SIG-M5 (cell line): ENCODE data around the gene CLASP1.
A peak's percentile ranks its signal among the peaks of the same experiment; 100 is the strongest.

Source experiments
- DNase-seq: peaks from one replicate; lab custom pipeline; 2025; lab: John Stamatoyannopoulos, UW

The CLASP1 gene

DNA sequence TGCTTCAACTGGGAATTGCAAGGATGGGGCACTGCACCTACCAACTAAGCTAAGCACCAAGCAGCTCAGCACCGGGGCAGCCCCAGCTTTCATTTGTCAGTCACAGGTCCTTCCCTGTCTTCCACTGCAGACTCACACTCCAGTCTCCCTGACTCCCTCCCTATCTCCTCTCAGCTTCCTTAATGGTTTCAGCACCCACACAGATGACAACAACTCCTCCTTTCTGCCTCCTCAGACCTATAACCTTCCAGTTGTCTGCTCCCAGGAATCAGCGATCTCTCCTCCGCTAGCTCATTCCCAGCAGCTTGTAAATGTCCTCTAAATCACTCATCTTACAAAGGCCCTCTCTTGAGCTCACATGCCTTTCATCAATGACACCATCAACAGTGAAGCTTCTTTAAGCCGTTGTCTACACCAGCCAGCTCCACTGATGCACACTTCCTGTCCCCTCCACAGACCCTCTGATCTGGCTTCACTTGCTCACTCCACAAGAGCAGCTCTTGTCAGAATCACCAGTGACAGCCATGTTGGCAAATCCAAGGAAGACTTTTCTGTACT, 32.1 kb downstream of the CLASP1 start:
- DNase-seq = no peak

DNA sequence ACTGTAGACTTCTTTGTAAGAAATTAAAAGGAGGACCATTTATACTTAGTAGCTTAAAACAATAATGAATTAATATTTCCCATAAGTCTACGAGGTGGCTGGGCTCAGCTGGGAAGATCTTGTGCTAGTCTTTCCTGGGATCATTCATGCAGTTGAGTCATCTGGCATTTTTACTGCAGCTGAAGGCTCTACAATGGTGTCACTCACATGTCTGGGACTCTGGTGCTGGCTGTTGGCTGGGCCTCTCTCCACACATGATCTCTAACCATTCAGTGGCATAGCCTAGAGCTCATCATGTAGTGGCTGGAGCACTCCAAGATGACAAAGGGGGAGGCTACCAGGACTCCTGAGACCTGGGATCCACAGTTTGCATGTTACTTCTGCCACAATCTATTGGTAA, 35.5 kb downstream of the CLASP1 start:
- no peak for DNase-seq

DNA sequence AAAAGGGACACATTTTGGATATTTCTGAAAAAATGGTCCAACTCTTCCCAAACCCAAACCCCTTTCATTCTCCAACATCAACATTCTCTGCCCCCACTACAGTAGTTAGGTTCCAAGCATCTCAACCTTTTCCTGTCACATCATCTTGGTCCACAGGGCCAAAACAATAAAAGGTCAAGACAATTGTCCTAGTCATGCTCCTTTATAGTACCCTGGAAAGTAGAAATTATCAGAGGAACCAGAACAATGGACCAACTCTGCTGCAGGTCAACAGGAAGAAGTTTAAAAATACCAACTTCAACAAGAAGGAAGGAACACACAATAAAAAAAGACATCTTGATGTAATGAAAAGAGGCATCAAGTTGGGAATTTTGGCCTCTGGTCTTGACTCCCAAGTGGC, 36.1 kb downstream of the CLASP1 start:
- DNase-seq = no peak

DNA sequence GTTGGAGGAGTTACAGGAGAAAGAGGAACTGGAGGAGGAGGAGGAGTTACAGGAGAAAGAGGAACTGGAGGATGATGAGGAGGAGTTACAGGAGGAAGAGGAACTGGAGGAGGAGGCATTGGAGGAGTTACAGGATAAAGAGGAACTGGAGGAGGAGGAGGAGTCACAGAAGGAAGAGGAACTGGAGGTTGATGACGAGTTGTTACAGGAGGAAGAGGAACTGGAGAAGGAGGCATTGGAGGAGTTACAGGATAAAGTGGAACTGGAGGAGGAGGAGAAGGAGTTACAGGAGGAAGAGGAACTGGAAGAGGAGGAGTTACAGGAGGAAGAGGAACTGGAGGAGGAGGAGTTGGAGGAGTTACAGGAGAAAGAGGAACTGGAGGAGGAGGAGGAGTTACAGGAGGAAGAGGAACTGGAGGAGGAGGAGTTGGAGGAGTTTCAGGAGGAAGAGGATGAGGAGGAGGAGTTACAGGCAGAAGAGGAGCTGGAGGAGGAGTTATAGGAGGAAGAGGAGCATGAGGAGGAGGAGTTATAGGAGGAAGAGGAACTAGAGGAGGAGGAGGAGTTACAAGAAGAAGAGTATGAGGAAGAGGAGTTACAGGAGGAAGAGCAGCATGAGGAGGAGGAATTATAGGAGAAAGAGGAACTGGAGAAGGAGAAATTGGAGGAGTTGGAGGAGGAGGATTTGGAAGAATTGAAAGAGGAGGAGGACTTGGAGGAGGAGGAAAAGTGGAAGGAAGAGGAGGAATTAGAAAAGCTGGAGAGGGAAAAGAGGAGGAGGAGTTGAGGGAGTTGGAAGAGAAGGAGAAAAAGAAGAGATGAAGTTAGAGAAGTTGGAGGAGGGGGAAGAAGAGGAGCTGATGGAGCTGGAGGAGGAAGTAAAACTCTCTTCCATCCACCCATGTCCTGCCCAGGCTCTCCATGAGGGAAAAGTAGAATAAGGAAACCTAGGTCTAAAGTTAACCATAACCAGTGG, 37.2 kb downstream of the CLASP1 start:
- peak; percentile 93 for DNase-seq

DNA sequence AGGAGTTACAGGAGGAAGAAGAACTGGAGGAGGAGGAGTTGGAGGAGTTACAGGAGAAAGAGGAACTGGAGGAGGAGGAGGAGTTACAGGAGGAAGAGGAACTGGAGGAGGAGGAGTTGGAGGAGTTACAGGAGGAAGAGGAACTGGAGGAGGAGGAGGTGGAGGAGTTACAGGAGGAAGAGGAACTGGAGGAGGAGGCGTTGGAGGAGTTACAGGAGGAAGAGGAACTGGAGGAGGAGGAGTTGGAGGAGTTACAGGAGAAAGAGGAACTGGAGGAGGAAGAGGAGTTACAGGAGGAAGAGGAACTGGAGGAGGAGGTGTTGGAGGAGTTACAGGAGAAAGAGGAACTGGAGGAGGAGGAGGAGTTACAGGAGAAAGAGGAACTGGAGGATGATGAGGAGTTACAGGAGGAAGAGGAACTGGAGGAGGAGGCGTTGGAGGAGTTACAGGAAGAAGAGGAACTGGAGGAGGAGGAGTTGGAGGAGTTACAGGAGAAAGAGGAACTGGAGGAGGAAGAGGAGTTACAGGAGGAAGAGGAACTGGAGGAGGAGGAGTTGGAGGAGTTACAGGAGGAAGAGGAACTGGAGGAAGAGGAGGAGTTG, 38.1 kb downstream of the CLASP1 start:
- peak; percentile 59 for DNase-seq

DNA sequence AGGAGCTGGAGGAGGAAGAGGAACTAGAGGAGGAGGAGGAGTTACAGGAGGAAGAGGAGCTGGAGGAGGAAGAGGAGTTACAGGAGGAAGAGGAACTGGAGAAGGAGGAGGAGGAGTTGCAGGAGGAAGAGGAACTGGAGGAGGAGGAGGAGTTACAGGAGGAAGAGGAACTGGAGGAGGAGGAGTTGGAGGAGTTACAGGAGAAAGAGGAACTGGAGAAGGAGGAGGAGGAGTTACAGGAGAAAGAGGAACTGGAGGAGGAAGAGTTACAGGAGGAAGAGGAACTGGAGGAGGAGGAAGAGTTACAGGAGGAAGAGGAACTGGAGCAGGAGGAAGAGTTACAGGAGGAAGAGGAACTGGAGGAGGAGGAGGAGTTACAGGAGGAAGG, 38.8 kb downstream of the CLASP1 start:
- peak; percentile 43 for DNase-seq

DNA sequence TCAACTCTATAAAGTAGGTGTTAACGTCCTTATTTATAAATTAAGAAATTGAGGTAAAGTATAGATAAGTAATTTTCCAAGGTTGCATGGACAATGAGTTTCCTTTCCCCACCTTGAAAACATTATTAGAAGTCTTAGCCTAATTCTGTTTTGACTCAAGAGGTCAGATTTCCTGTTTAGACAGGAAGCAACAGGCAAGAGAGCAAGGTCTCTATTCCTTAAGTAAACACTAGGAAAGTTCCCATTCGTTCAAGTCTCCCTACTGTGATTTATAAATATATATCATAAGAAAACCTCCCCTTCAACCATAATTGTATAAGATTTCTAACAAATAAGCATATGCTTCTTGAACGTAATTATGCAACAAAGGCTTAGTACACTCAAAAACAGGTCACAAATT, 40.3 kb downstream of the CLASP1 start:
- DNase-seq = no peak

DNA sequence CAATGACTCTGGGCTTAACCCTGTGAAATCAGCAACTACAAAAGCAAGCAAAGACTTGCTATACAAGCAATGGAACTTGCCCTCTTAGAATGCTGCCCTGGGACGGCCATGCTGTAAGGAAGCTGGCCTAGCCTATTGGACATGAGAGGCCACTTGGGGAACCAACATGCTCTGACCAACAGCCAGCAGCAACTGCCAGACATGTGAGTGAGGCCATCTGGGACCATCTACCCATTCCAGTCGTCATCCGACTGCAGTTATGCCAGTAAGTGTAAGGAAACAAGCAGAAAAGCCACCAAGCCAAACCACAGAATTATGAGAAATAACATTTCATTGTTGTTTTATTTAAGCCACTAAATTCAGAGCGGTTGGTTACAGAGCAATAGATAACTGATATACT, 40.9 kb downstream of the CLASP1 start:
- DNase-seq = no peak

DNA sequence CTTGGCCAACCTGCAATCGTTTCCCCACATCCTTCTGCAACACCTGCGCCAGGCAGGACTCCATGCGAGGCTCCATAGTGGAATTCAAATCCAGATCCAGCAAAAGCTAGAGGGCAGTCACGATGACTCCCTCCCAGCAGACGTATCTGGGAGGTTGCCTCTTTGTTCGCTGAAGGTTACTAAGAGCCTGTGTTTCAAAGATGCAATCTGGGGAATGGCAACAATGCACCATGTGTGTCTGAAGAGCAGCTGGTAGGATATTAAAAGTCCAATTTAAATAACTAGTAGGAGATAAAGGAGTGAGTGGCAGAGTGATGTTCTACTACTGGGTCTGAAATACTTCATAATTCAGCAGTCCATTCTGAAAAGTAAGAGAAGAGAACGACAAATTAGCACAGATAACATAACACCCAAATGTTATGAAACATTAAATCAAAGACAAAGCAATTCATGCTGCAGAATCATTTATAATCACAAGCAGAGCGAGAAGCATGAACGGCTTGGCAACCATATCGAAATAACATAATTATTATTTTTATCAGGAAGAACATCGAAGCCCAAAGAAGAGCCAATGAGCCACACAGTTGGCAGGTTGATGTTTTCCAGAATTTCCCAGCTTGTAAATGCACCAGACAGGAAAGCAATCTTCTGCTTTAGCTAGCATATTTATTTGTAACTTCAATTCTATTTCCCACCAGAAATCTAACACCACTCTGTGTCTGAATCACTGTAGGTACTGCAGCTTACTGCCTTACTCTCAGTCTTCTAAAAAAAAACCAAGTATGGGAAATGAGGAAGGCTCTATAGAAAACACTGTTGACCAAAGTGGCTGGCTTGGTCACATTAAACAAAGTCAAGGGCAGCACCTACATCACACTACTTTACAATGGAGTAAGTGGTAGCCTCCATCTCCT, 43.2 kb downstream of the CLASP1 start:
- no peak for DNase-seq

DNA sequence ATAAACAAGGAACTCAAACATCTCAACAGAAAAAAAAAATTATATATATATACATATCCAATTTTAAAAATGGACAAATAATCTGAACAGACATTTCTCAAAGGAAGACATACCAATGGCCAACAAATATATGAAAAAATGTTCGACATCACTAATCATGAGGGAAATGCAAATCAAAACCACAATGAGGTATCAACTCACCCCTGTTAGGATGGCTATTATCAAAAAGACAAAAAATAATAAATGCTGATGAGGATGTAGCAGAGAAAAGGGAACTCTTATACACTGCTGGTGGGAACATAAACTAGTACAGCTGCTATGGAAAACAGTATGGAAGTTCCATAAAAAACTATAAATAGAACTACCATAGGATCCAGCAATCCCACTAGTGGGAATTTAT, 46.1 kb downstream of the CLASP1 start:
- no peak for DNase-seq

DNA sequence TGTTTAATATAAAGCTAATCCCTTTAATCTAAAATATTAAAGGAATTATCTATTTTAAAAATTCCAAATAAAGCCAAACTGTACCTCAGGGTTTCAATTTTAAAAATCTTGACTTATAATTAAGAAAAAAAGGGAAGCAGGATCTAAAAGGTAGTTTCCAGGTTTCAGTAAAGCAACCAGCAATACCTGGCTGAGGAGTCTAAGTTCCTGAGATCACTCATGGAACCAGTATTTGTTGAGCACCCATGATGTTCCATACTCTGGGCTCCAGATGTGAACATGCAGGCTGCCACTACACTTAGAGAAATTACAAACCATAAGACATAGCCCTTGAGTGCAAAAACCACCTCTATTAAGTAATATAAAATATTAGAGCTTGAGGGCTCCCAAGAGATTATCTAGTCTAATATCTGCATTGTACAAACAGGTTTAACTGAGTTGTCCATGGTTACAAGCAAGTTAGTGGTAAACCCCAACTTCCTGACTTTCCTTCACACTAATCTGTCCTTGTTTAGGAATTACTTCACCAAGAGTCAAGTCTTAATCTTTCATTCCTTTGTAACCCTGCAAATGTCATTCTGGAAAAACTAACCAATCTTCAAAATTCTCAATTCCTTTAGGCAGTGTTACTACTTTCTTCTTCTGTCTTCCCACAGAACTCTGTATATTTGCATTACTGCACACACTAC, 49.2 kb downstream of the CLASP1 start:
- DNase-seq = no peak

DNA sequence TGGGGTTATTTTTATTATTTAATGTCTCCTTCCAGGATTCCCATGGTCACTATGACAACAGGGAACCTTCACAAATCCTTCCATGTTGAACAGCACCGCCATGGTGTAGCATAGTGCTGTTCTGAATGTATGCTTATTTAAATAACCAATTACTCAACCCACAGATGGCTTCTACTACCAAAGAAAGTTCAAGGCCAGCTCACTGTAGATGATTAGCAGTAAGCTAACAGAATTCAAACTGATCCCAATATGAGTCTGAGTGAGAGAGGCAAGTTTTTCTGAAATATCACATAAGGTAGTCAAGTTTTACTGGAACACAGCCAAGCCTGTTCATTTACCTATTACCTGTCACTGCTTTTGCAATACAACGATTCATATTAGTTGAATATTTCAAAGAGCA, 51.2 kb downstream of the CLASP1 start:
- no peak for DNase-seq

DNA sequence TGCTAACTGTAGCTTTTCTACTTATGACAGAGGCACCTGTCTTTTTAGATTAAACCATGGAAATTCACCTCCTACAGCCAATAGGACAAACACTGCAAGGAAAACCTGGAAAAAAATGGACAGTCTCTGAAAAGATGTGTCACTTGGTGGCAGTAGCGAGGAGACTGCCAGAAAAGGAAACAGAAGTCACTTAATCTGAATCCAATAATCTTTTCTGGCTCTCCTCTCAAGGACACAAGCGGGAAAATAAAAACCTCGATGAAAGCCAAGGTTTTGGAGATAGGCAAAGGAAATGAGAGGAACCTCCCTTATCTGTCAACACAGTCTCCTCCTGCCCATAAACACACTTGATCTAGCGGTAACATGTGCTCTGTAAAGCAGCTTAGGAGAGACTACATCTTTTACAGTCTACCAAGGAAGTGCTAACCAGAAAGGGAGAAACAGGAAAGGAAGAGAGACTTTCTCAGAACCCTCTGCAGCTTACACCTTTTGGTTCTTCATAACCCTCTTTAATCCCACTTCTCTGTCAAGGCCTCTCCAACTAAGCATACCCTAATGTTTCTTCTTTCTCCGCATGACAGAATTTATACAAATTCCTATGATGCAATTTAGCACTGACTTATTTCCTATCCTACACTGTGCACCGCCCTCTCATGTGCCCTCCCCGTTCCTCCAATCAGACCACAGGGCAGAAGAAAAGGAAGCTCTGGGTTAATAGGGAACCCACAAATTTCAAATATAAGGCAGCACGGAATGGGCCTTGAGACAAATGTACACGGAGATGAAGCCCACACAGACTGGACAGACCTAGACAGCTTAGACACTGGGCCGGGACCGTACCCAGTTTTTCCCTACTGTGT, 52.8 kb downstream of the CLASP1 start:
- DNase-seq = peak; percentile 77

DNA sequence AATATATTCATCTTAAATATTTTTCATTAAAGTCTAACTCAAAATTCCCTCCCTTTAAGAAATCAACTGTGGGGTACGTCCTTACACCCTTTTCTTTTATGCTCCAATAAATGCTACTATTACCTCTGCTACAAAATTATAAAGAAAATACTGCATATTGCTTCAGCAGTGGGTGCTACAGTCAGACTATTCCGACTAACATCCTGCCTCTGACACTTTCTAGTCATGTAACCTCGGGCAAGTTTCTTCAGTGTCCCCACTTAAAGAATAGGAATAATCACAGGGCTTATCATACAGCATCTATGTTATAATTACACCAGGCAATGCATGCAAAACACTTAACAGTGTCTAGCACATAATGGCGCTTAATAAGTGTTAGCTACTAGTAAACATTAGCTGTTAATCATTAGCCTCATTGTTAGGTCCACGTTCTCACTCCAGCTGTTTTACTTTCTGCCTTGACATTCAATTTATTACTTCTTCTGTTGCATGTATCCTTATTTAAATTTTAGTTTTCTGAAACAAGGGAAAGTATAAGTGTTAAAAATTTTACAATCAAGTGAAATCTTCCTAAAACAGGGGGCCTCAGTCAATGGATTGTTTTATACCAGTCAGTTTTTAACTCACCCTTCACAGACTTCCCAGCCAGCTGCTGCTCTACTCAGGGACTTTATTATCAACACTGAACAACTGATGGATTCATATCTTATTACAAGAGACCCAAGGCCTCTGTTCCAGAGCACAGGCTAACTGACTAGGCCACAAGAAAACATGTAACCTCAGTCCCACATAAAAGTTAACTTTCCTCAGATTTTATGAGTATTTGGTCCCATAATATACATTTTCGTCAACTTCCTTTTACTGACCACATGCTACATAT, 54.0 kb downstream of the CLASP1 start:
- no peak for DNase-seq

DNA sequence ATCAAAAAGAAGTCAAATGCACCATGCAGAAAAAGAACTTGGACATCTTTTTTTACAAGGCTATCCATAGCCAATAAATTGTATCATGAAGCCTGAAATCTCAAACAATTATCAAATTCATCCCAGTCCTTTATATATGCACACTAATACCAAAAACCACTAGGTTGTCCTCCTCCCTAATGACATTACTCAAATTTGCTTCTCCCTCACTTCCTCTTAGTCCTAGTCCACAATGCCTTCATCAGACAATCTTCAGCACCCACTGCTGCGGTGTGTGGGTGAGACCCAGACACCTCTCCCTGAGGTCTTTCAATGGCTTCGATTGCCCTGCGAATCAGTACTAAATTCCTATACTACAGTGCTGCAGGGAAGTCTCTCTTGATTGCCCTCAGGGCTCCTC, 58.1 kb downstream of the CLASP1 start:
- no peak for DNase-seq

DNA sequence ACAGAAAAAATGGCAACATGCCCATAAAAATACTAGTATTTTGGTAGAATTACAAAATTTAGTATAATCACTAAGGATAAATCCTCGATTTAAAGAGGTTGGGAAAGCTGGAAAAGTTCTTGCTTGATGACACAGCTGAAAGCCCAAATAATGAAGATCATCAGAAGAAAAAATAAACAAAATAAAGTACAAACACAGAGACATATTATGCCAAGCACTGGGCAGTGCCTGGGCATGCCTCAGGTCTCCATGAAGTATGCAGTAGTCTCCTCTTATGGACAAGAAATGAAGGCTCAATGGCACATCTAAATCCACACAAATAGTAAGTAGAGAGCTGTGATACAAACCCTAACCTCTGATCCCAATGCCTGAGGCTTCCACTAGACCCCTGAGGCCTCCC, 60.9 kb downstream of the CLASP1 start:
- no peak for DNase-seq

DNA sequence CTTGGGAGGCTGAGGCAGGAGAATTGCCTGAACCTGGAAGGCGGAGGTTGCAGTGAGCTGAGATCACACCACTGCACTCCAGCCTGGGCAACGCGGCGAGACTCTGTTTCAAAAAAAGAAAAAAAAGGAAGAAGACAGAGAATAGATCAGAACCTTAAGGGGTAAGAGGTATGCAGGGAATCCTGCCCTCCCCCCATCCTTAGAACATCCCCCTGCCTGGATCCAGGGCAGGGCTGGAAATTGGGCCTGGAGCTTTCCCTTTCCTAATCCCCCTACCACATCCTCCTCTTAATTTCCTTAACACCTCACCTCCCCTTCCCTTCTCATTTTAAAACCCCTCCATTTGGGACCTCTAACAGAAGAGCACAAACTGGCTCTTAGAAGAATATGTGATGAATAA, 62.1 kb downstream of the CLASP1 start:
- DNase-seq = no peak

DNA sequence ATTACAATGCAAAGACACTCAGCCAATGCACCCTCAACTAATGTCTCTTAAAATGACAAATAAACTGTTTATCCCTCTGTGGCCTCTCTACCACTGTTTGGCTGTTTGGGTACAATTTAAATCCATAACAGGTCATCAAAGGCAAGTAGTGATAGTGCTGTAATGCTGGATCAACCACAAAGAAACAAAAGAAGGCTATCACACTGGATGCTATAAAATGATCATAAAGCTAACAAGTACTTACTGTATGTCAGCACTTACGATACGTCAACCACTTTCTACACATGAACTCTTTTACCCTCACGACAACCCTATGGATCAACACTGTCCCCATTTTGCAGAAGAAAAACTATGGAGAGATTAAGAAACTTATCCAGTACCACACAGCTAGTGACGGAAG, 64.5 kb downstream of the CLASP1 start:
- no peak for DNase-seq

DNA sequence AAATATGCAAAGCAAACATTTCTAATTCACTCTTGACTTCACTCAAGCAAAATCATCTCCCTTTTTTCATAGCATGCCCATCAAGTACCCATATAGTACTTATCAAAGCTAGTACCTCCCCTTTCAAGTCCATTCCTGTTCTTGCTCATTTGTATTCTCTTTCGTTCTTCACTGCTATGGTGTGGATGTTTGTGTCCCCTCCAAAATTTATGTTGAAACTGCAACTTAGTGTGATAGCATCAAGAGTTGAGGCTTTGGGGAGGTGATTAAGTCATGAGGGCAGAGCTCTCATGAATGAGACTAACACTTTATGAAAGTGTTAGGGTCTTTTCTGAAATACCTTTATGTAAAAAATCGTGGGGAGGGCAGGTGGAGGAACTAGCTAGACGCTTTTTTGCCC, 65.7 kb downstream of the CLASP1 start:
- no peak for DNase-seq

DNA sequence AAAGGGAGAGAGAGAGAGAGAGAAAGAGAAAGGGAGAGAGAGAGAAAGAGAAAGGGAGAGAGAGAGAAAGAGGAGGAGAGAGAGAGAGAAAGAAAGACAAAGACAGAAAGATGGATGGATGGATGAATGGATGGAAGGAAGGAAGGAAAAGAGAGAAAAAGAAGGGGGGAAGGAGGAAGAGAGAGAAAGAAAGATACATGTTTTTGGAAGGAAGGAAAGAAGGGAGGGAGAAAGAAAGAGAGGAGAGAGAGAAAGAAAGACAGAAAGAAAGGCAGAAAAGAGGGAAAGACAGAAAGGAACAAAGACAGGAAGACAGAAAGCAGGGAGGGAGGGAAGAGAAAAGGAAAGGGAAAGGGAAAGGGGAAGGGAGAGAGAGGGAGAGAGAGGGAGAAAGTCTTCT, 67.0 kb downstream of the CLASP1 start:
- DNase-seq = no peak
